GM19239 (cell line): ENCODE measurements around the gene ISL1.

Experiments
- DNase-seq: peaks from one replicate; pipeline ENCODE4 v3.0.0; 2011; ENCODE audit warnings: low spot score; ENCODE audit not compliant: insufficient read length
- FAIRE-seq: peaks from 2 replicates; lab custom pipeline; 2011; peaks lifted over from hg19 to GRCh38; lab: Jason Lieb, UNC

Gene ISL1

GRCh38 chr5:51433052-51433710 lies 49.9 kb downstream of the ISL1 start:
- FAIRE-seq (no peak), DNase-seq (no peak)

GRCh38 chr5:51439232-51439631 lies 56.0 kb downstream of the ISL1 start:
- no peak for FAIRE-seq

More at GRCh38 chr5:51439232-51439631, 56.0 kb downstream of the ISL1 start:
- DNase-seq: no peak
